ENCODE results near the gene CSNK1E.

Gene CSNK1E

DNA sequence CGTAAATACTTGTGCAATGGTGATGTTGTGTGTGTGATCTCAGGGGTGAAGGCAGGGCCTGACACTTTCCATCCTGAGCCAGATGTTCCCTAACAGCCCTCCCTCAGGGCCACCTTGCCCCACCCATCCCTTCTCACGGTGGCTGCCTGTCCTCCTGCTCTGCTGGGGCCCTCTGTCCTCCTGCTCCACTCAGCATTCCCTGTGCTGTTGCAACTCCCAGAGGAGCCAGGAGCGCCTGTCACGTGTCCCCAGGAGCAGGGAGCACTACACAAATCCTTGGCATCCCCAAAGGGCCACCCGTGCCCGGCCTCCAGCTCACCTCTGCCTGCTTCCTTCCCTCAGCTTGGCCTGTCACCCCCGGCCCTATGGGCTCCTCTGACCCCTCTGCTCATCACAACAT lies 10.2 kb upstream of the CSNK1E start:
- no peak overlapping the region for H2AFZ ChIP-seq (ENCODE audit: low read depth, low read length, severe bottlenecking)
- no peaks in the 10 kb centered on the region for H3K9me2 ChIP-seq (replicated peaks; ENCODE audit: insufficient read depth, low read length)
- TF ChIP-seq EZH2phosphoT487 (conservative IDR thresholded peaks at IDR 0.05; ENCODE audit: low read length), result no peak
- TF ChIP-seq, protein P1, sequence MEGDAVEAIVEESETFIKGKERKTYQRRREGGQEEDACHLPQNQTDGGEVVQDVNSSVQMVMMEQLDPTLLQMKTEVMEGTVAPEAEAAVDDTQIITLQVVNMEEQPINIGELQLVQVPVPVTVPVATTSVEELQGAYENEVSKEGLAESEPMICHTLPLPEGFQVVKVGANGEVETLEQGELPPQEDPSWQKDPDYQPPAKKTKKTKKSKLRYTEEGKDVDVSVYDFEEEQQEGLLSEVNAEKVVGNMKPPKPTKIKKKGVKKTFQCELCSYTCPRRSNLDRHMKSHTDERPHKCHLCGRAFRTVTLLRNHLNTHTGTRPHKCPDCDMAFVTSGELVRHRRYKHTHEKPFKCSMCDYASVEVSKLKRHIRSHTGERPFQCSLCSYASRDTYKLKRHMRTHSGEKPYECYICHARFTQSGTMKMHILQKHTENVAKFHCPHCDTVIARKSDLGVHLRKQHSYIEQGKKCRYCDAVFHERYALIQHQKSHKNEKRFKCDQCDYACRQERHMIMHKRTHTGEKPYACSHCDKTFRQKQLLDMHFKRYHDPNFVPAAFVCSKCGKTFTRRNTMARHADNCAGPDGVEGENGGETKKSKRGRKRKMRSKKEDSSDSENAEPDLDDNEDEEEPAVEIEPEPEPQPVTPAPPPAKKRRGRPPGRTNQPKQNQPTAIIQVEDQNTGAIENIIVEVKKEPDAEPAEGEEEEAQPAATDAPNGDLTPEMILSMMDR (IDR thresholded peaks at IDR 0.05; ENCODE audit: insufficient read depth, low read length, poor library complexity, severe bottlenecking), result no peak
- H3K79me2 ChIP-seq (ENCODE audit: insufficient read depth, low read length), result no peaks in the 10 kb centered on the region
- H3K4me3 ChIP-seq (ENCODE audit: insufficient read depth, low read length, poor library complexity, severe bottlenecking), result no peak overlapping the region
- no peak overlapping the region for H3K4me2 ChIP-seq (ENCODE audit: low read depth, low read length, poor library complexity, severe bottlenecking)
- no peak overlapping the region for H3K27ac ChIP-seq (ENCODE audit: low read depth, low read length)
- no peak overlapping the region for H3K9ac ChIP-seq (ENCODE audit: low read length)
- H3K27me3 ChIP-seq (ENCODE audit: low read length), result no peaks in the 10 kb centered on the region
- no peaks in the 10 kb centered on the region for H3K36me3 ChIP-seq (ENCODE audit: low read length)
- no peaks in the 10 kb centered on the region for H3F3A ChIP-seq (ENCODE audit: insufficient read depth)
- H3K9me3 ChIP-seq (ENCODE audit: insufficient read depth, low read length), result no peaks in the 10 kb centered on the region
- no peaks in the 10 kb centered on the region for H4K20me1 ChIP-seq (ENCODE audit: low read depth, low read length)

DNA sequence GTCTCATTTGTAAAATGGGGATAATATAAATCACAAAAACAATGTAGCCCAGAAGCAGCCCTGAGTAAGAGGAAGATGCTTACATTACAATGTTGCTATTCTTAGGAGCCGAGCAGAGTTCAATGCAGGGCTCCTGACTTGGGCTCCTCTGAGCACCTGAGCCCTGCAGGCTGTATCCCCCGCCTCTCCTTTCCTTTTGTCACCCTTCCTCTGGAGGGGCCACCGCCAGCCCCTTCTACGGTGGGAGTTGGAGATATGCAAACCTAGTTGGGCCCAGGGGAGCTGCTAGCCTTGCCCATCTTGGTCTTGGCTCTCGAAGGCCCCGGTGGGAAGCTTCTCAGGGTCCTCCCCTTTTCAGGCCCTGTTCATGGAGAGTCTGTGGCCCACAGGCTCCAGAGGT lies 8.4 kb upstream of the CSNK1E start:
- Histone ChIP-seq H3K27me3 (ENCODE audit: low read length) (no peaks in the 10 kb centered on the region), H4K20me1 (ENCODE audit: low read depth, low read length) (no peaks in the 10 kb centered on the region), H3K9me3 (ENCODE audit: insufficient read depth, low read length) (no peaks in the 10 kb centered on the region), H3K36me3 (ENCODE audit: low read length) (no peaks in the 10 kb centered on the region), H3K27ac (ENCODE audit: low read depth, low read length) (no peak overlapping the region), H3K79me2 (ENCODE audit: insufficient read depth, low read length) (no peaks in the 10 kb centered on the region), H3K9me2 (replicated peaks; ENCODE audit: insufficient read depth, low read length) (no peaks in the 10 kb centered on the region), H3K4me2 (ENCODE audit: low read depth, low read length, poor library complexity, severe bottlenecking) (no peak overlapping the region), H2AFZ (ENCODE audit: low read depth, low read length, severe bottlenecking) (no peak overlapping the region), H3K4me3 (ENCODE audit: insufficient read depth, low read length, poor library complexity, severe bottlenecking) (no peak overlapping the region), H3F3A (ENCODE audit: insufficient read depth) (no peaks in the 10 kb centered on the region), H3K9ac (ENCODE audit: low read length) (no peak overlapping the region)
- no peak for TF ChIP-seq EZH2phosphoT487 (conservative IDR thresholded peaks at IDR 0.05; ENCODE audit: low read length)
- TF ChIP-seq, protein P1 (IDR thresholded peaks at IDR 0.05; ENCODE audit: insufficient read depth, low read length, poor library complexity, severe bottlenecking), result no peak

DNA sequence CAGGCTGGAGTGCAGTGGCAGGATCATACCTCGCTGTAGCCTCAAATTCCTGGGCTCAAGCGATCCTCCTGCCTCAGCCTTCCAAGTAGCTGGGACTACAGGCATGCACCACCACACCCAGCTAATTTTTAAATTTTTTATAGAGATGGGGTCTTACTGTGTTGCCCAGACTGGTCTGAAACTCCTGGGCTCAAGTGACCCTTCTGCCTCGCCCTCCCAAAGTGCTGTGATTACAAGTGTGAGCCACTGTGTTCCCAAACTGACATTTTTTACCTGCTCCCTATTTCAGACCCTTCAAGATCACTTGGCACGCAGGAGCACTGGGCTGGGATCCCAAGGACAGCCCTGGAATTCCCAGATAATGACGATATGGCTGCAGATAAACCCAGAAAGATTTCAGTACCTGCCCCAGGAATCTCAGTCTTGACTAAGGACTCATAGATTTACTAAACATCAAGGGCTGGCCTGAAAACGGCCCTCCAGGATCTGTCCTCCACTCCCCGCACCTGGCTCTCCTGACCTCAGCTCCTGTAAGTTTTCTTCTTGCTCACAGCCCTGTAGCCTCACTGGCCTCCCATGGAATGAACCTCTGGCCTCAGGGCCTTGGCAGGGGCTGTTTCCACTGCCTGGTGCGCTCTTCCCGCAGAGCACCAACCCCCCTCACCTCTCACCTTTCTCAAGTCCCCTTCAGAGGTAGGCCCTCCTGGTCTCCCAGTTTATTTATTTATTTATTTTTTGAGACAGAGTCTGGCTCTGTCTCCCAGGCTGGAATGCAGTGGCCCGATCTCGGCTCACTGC lies 3.6 kb upstream of the CSNK1E start:
- no peaks in the 10 kb centered on the region for H3K9me3 ChIP-seq (ENCODE audit: insufficient read depth, low read length)
- no peaks in the 10 kb centered on the region for H3K9me2 ChIP-seq (replicated peaks; ENCODE audit: insufficient read depth, low read length)
- H3K36me3 ChIP-seq (ENCODE audit: low read length), result no peaks in the 10 kb centered on the region
- no peak overlapping the region for H3K9ac ChIP-seq (ENCODE audit: low read length)
- no peaks in the 10 kb centered on the region for H3K27me3 ChIP-seq (ENCODE audit: low read length)
- no peak overlapping the region for H2AFZ ChIP-seq (ENCODE audit: low read depth, low read length, severe bottlenecking)
- H3K27ac ChIP-seq (ENCODE audit: low read depth, low read length), result no peak overlapping the region
- H3F3A ChIP-seq (ENCODE audit: insufficient read depth), result peaks cover 9% of the 10 kb centered on the region
- no peaks in the 10 kb centered on the region for H3K79me2 ChIP-seq (ENCODE audit: insufficient read depth, low read length)
- H3K4me3 ChIP-seq (ENCODE audit: insufficient read depth, low read length, poor library complexity, severe bottlenecking), result no peak overlapping the region
- H3K4me2 ChIP-seq (ENCODE audit: low read depth, low read length, poor library complexity, severe bottlenecking), result no peak overlapping the region
- no peaks in the 10 kb centered on the region for H4K20me1 ChIP-seq (ENCODE audit: low read depth, low read length)
- TF ChIP-seq, protein P1 (IDR thresholded peaks at IDR 0.05; ENCODE audit: insufficient read depth, low read length, poor library complexity, severe bottlenecking), result no peak
- no peak for TF ChIP-seq EZH2phosphoT487 (conservative IDR thresholded peaks at IDR 0.05; ENCODE audit: low read length)
